Measurements from ENCODE around the gene CNEP1R1.

The CNEP1R1 gene, protein sequence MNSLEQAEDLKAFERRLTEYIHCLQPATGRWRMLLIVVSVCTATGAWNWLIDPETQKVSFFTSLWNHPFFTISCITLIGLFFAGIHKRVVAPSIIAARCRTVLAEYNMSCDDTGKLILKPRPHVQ

DNA sequence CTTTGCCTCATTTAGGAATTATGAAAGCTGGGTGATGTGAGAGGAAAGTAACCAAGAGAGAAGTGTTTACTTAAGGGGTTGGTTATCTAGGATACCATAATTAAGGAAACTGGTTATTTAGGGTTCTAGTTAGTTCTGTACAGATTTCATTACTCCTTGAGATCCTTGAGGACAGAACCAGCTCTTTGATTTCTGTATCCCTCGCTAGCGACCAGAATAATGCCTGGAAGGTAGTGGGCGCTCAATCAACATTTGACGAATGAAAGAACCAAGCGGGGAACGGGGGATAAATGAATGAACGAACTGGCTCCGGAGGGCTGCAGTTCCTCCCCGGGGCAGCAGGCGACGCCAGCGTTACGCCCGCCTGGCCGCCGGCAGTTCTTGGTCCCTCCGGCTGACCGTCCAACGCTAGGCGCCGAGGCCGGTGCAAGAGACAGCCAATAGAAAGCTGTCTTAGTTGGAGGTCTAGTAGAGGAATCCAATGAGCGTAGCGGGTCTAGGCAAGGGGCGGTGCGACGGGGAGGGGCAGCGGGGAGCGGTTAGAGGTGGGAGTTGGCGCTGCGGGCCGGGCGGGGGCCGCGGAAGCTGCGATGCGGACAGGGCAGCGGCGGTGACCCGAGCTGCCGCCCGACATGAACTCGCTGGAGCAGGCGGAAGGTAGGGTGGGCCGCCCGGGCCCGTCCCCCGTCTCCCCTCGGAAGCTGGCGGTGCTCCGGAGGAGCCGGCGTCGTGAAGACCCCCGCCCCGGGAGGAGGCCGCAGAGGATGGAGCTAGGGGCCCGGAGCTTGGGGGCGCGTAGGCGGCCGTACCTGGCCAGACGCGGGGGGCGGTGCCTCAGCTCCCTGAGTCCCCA is at the start of gene CNEP1R1:
Gene CNEP1R1, plus strand, starts transcription at position 542 of the 853 bp plus-strand sequence. Its CDS starts 91 bp downstream, at position 633.
- Histone ChIP-seq H3K4me1 (ENCODE audit: insufficient read depth, low read length) (peaks cover 20% of the 10 kb centered on the region), H2AFZ (ENCODE audit: low read depth, low read length) (peak within 1 kb of the TSS; percentile 98), H3K36me3 (ENCODE audit: insufficient read depth, low read length) (peaks cover 11% of the 10 kb centered on the region), H3K27me3 (ENCODE audit: insufficient read depth, low read length) (no peaks in the 10 kb centered on the region), H3K4me3 (ENCODE audit: low read length) (peak within 1 kb of the TSS; percentile 87), H3K9me3 (ENCODE audit: low read length) (no peaks in the 10 kb centered on the region)

DNA sequence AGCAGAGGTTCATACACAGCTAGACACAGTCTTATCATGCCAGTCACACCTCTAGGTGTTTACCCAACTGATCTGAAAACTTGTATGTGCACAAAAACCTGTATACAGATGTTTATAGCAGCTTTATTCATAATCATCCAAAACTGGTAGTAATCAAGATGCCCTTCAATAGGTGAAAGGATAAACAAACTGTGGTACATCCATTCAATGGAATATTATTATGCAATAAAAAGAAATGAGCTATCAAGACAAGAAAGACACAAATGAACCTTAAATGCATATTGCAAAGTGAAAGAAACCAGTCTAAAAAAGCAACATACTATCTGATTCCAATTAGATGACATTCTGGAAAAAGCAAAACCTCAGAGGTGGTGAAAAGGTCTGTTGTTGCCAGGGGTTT is 47.6 kb upstream of the CNEP1R1 start:
- Histone ChIP-seq H2AFZ (ENCODE audit: low read depth, low read length) (no peak overlapping the region), H3K9me3 (ENCODE audit: low read length) (no peaks in the 10 kb centered on the region), H3K36me3 (ENCODE audit: insufficient read depth, low read length) (no peaks in the 10 kb centered on the region), H3K4me1 (ENCODE audit: insufficient read depth, low read length) (no peaks in the 10 kb centered on the region), H3K4me3 (ENCODE audit: low read length) (no peak overlapping the region), H3K27me3 (ENCODE audit: insufficient read depth, low read length) (no peaks in the 10 kb centered on the region)

DNA sequence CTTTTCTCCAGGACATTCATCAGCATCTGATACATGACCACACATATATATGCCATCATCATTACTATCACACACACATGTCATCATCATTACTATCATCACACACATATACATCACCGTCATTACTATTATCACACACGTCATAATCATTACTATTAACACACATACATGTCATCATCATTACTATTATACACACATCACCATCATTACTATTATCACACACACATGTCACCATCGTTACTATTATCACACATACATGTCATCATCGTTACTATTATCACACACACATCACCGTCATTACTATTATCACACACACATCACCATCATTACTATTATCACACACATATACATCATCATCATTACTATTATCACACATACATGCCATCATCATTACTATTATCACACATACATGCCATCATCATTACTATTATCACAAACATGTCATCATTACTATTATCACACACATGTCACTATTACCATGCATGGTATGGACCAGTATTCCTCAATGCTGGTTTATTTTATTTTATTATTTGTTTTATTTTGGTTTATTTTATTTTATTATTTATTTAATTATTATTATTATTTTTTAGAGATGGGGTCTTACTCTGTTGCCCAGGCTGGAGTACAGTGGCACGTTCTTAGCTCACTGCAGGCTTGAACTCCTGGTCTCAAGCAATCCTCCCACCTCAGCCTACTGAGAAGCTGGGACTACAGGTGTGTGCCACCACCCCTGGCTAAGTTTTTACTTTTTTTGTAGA is 46.3 kb upstream of the CNEP1R1 start:
- Histone ChIP-seq H3K36me3 (ENCODE audit: insufficient read depth, low read length) (no peaks in the 10 kb centered on the region), H3K27me3 (ENCODE audit: insufficient read depth, low read length) (no peaks in the 10 kb centered on the region), H3K9me3 (ENCODE audit: low read length) (no peaks in the 10 kb centered on the region), H3K4me3 (ENCODE audit: low read length) (no peak overlapping the region), H2AFZ (ENCODE audit: low read depth, low read length) (no peak overlapping the region), H3K4me1 (ENCODE audit: insufficient read depth, low read length) (no peaks in the 10 kb centered on the region)

- Histone ChIP-seq H3K27me3 (ENCODE audit: insufficient read depth, low read length) (no peaks in the 10 kb centered on the region), H2AFZ (ENCODE audit: low read depth, low read length) (no peak overlapping the region), H3K4me3 (ENCODE audit: low read length) (no peak overlapping the region), H3K4me1 (ENCODE audit: insufficient read depth, low read length) (no peaks in the 10 kb centered on the region), H3K9me3 (ENCODE audit: low read length) (no peaks in the 10 kb centered on the region), H3K36me3 (ENCODE audit: insufficient read depth, low read length) (no peaks in the 10 kb centered on the region)
These were observed 44.9 kb upstream of the CNEP1R1 start for GRCh38 chr16:49980166-49980565.

GRCh38 chr16:49986351-49987124 is 38.5 kb upstream of the CNEP1R1 start:
- H3K4me1 ChIP-seq (ENCODE audit: insufficient read depth, low read length): no peaks in the 10 kb centered on the region
- no peaks in the 10 kb centered on the region for H3K9me3 ChIP-seq (ENCODE audit: low read length)
- H3K4me3 ChIP-seq (ENCODE audit: low read length): no peak overlapping the region

DNA sequence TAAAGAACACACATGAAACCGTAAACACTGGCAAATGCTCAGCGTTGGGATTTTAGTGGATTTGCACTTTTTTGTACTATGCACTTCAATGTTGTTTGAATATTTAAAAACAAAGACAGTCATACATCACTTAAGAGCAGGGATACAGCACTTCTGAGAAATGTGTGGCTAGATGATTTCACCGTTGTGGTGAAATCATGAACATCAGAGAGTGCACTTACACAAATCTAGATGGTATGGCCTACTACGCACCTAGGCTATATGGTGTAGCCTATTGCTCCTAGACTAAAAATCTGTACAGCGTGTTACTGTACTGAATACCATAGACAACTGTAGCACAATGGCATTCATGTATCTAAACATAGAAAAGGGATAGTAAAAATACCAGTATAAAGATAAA is 37.6 kb upstream of the CNEP1R1 start:
- Histone ChIP-seq H3K4me1 (ENCODE audit: insufficient read depth, low read length) (no peaks in the 10 kb centered on the region), H3K9me3 (ENCODE audit: low read length) (no peaks in the 10 kb centered on the region), H3K27me3 (ENCODE audit: insufficient read depth, low read length) (no peaks in the 10 kb centered on the region), H3K4me3 (ENCODE audit: low read length) (no peak overlapping the region), H3K36me3 (ENCODE audit: insufficient read depth, low read length) (no peaks in the 10 kb centered on the region), H2AFZ (ENCODE audit: low read depth, low read length) (no peak overlapping the region)

More at GRCh38 chr16:49986351-49987124, 38.5 kb upstream of the CNEP1R1 start:
- Histone ChIP-seq H3K36me3 (ENCODE audit: insufficient read depth, low read length) (no peaks in the 10 kb centered on the region), H3K27me3 (ENCODE audit: insufficient read depth, low read length) (no peaks in the 10 kb centered on the region), H2AFZ (ENCODE audit: low read depth, low read length) (no peak overlapping the region)

DNA sequence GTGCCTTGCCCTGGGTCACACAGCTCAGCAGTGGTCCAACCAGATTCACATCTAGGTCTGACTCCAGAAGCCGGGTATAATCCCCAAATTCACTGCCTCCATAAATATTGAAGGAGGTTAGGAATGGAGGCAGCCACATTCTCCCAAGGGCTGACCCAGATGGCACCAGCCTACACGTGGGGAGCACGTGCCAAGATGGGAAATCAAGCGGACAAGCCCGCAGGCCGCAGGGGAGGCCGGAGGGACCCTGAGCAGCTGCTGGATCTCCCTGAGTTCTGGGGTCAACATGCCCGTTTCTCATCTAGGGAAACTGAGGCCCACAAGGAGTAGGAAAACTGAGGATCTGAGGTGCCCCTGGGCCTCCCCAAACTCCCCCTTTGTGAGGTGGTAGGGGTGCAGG is 32.2 kb upstream of the CNEP1R1 start:
- Histone ChIP-seq H3K4me1 (ENCODE audit: insufficient read depth, low read length) (no peaks in the 10 kb centered on the region), H2AFZ (ENCODE audit: low read depth, low read length) (no peak overlapping the region), H3K36me3 (ENCODE audit: insufficient read depth, low read length) (no peaks in the 10 kb centered on the region), H3K9me3 (ENCODE audit: low read length) (no peaks in the 10 kb centered on the region), H3K4me3 (ENCODE audit: low read length) (no peak overlapping the region), H3K27me3 (ENCODE audit: insufficient read depth, low read length) (peaks cover 5% of the 10 kb centered on the region)

GRCh38 chr16:49993579-49993978 is 31.4 kb upstream of the CNEP1R1 start:
- Histone ChIP-seq H3K27me3 (ENCODE audit: insufficient read depth, low read length) (peaks cover 5% of the 10 kb centered on the region), H2AFZ (ENCODE audit: low read depth, low read length) (no peak overlapping the region), H3K36me3 (ENCODE audit: insufficient read depth, low read length) (no peaks in the 10 kb centered on the region), H3K4me3 (ENCODE audit: low read length) (no peak overlapping the region), H3K4me1 (ENCODE audit: insufficient read depth, low read length) (no peaks in the 10 kb centered on the region), H3K9me3 (ENCODE audit: low read length) (no peaks in the 10 kb centered on the region)

GRCh38 chr16:49994006-49994405 is 31.0 kb upstream of the CNEP1R1 start:
- Histone ChIP-seq H3K4me3 (ENCODE audit: low read length) (no peak overlapping the region), H3K36me3 (ENCODE audit: insufficient read depth, low read length) (no peaks in the 10 kb centered on the region), H2AFZ (ENCODE audit: low read depth, low read length) (no peak overlapping the region), H3K4me1 (ENCODE audit: insufficient read depth, low read length) (no peaks in the 10 kb centered on the region), H3K27me3 (ENCODE audit: insufficient read depth, low read length) (peaks cover 5% of the 10 kb centered on the region), H3K9me3 (ENCODE audit: low read length) (no peaks in the 10 kb centered on the region)

DNA sequence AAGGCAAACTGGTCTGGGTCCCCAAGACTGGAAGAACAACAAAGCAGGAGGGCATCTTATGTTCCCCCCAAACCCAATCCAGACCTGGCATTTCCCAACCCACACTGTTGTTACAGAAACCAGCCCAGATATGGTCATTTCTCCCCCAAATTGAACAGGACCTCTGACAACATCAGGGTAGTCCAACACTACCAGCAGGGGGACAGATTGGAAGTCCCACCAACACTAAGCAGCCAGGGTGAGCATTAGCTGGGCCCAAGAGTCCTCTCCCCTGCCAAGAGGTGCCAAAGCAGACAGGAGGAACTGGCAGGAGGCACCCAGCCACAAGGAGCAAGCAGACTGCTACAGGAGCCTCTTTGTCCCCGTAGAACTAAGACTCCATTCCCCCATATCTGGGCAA is 29.3 kb upstream of the CNEP1R1 start:
- Histone ChIP-seq H3K4me1 (ENCODE audit: insufficient read depth, low read length) (no peaks in the 10 kb centered on the region), H2AFZ (ENCODE audit: low read depth, low read length) (no peak overlapping the region), H3K9me3 (ENCODE audit: low read length) (no peaks in the 10 kb centered on the region), H3K27me3 (ENCODE audit: insufficient read depth, low read length) (peaks cover 5% of the 10 kb centered on the region), H3K4me3 (ENCODE audit: low read length) (no peak overlapping the region), H3K36me3 (ENCODE audit: insufficient read depth, low read length) (no peaks in the 10 kb centered on the region)

- Histone ChIP-seq H3K36me3 (ENCODE audit: insufficient read depth, low read length) (no peaks in the 10 kb centered on the region), H3K27me3 (ENCODE audit: insufficient read depth, low read length) (peaks cover 5% of the 10 kb centered on the region), H3K4me3 (ENCODE audit: low read length) (no peak overlapping the region), H2AFZ (ENCODE audit: low read depth, low read length) (no peak overlapping the region), H3K9me3 (ENCODE audit: low read length) (no peaks in the 10 kb centered on the region), H3K4me1 (ENCODE audit: insufficient read depth, low read length) (no peaks in the 10 kb centered on the region)
These were observed 27.2 kb upstream of the CNEP1R1 start for GRCh38 chr16:49997721-49998251.

DNA sequence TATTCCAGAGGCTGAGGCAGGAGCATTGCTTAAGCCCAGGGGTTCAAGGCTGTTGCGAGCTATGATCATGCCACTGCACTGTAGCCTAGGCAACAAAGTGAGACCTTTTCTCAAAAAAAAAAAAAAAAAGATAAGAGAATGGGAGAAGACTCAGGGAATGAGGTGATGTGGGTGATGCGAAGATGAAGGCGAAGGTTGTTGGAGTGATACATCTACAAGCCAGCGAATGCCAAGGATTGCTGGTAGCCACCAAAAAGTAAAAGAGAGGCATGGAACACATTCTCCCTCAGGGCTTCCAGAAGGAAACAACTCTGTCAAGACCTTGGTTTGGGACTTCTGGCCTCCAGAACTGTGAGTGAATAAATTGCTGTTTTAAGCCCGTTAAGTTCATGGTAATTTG is 26.0 kb upstream of the CNEP1R1 start:
- Histone ChIP-seq H3K4me1 (ENCODE audit: insufficient read depth, low read length) (no peaks in the 10 kb centered on the region), H2AFZ (ENCODE audit: low read depth, low read length) (no peak overlapping the region), H3K27me3 (ENCODE audit: insufficient read depth, low read length) (peaks cover 2% of the 10 kb centered on the region), H3K4me3 (ENCODE audit: low read length) (no peak overlapping the region), H3K36me3 (ENCODE audit: insufficient read depth, low read length) (no peaks in the 10 kb centered on the region), H3K9me3 (ENCODE audit: low read length) (no peaks in the 10 kb centered on the region)

All from neuron (in vitro differentiated cells).